Kidney (tissue), 14 donors: ENCODE measurements around the gene RAB20. TPM values are rescaled to one million over a fixed set of nuclear protein-coding genes. Genes with fewer than 3 reads are reported as not detected.

ENCODE experiments used
- DNase-seq, 5 donors: peaks; one replicate each; pipeline ENCODE4 v3.0.0-alpha.2; 2013 to 2020
- FAIRE-seq: peaks from 2 replicates; lab custom pipeline; 2012; peaks lifted over from hg19 to GRCh38; lab: Jason Lieb, UNC
- H3K27ac ChIP-seq, 2 donors: one replicate each; pipeline ENCODE4 v1.7.0; 2013; ENCODE audit warnings: low read depth in 2 of 2, low read length in 2 of 2, inconsistent platforms in 1 of 2
- H3K27me3 ChIP-seq: one replicate; pipeline ENCODE4 v1.7.1; 2013; ENCODE audit warnings: low read length, inconsistent platforms; ENCODE audit not compliant: control insufficient read depth, insufficient read depth
- H3K36me3 ChIP-seq, 3 donors: one replicate each; pipeline versions ENCODE4 v1.7.0 to v1.7.1; 2013; ENCODE audit warnings: low read length in 3 of 3, control low read depth in 1 of 3, inconsistent platforms in 1 of 3; ENCODE audit not compliant: insufficient read depth in 3 of 3, control insufficient read depth in 2 of 3
- H3K4me1 ChIP-seq, 3 donors: one replicate each; pipeline versions ENCODE4 v1.7.0 to v1.7.1; 2013; ENCODE audit warnings: low read length in 3 of 3, inconsistent platforms in 1 of 3, low read depth in 1 of 3; ENCODE audit not compliant: control insufficient read depth in 2 of 3, insufficient read depth in 2 of 3
- H3K4me3 ChIP-seq, 3 donors: one replicate each; pipeline versions ENCODE4 v1.7.0 to v1.8.1; 2013; ENCODE audit warnings: low read length in 3 of 3, control low read depth in 1 of 3, inconsistent platforms in 1 of 3
- H3K9ac ChIP-seq, 3 donors: one replicate each; pipeline versions ENCODE4 v1.7.0 to v1.7.1; 2013; ENCODE audit warnings: low read length in 3 of 3, control low read depth in 1 of 3, inconsistent platforms in 1 of 3
- H3K9me3 ChIP-seq, 3 donors: one replicate each; pipeline versions ENCODE4 v1.7.0 to v1.7.1; 2013; ENCODE audit warnings: low read length in 3 of 3, control low read depth in 1 of 3, inconsistent platforms in 1 of 3; ENCODE audit not compliant: control insufficient read depth in 2 of 3, insufficient read depth in 1 of 3
- CTCF ChIP-seq: IDR thresholded peaks from 3 replicates; pipeline ENCODE4 v1.5.1; 2012; ENCODE audit warnings: mild to moderate bottlenecking, moderate library complexity, borderline replicate concordance; ENCODE audit not compliant: insufficient read depth; ENCODE audit errors: extremely low read depth
- intact Hi-C: fragments of 100-400 bp; cut with DNase I; formaldehyde crosslinking; loops from one replicate; pipeline ENCODE4 v1.11.1; 2022
- polyA plus RNA-seq: library from polyadenylated mRNA; stranded (reverse); fragments of 350-450 nt; fragmentation: Illumina TruSeq; extraction: RNeasy Lipid Tissue Mini Kit (QIAGEN cat#74804); gene quantifications from one replicate; pipeline ENCODE4 v1.2.3, GENCODE V29; 2014; ENCODE audit warnings: low read depth, low replicate concordance; ENCODE audit not compliant: insufficient read depth
- total RNA-seq: library from RNA; stranded (reverse); fragmentation: NEBNext Ultra II Directional; extraction: Animal tissue kit (Norgen Biotek cat#: 25700); gene quantifications from one replicate; pipeline ENCODE4 v1.2.1, GENCODE V29; 2021
- donor health status: control.
- donor health status: control.
- donor health status: control.
- donor health status: control.
- donor health status: control.
- donor health status: DM: yes; HTN: yes; CAD: no.
- donor health status: Normal renal cell carcinoma (clear cell type).

The RAB20 gene
- total and polyA plus RNA-seq, 2 donors from 2014 or later, result 33.6 to 47.7 TPM

DNA sequence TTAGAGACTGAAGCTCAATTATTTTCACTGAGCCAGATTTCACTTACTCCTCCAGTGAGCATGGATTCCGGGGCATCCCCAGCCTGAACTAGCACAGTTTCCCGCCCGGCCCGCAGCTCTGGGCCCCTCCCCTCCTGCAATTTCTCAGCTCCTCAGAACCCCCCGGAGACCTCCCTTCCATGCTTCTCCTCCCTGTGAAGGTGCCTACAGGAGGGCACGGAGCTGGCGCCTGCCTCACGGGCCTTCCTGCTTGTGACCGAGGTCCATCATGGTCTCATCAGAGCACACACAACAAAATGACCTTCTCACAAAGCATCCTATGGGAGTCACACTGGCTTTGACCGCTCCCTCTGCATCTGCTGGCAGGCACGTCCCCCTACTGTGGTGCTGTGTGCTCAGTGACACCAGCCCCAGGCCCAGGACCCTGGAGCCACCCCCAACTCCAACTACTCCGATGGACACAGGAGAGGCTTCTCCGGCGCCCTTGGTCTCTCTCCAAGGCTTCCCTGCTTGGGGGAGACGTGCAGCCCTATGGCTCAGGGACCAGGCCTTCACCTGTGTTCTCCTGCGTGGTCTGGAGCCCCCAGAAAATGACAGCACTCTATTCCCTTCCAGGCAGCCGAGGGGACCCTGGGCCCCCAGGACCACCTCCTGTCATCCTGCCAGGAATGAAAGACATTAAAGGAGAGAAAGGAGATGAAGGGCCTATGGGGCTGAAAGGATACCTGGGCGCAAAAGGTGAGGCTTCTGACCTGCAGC, 77.1 kb downstream of the RAB20 start:
- intact Hi-C loops, result no loop called here
- Histone ChIP-seq H3K4me1 (no peaks in the 10 kb centered on the region), H3K36me3 (peaks cover 2 to 69% (median 24%) of the 10 kb centered on the region in 3 donors), H3K27me3 (no peaks in the 10 kb centered on the region), H3K27ac (no peak overlapping the region), H3K4me3 (no peak overlapping the region), H3K9me3 (no peaks in the 10 kb centered on the region), H3K9ac (no peak overlapping the region)
- no peak for FAIRE-seq
- TF ChIP-seq CTCF, result no peak
- DNase-seq, result peak in 1 of 5 donors; percentile 53

DNA sequence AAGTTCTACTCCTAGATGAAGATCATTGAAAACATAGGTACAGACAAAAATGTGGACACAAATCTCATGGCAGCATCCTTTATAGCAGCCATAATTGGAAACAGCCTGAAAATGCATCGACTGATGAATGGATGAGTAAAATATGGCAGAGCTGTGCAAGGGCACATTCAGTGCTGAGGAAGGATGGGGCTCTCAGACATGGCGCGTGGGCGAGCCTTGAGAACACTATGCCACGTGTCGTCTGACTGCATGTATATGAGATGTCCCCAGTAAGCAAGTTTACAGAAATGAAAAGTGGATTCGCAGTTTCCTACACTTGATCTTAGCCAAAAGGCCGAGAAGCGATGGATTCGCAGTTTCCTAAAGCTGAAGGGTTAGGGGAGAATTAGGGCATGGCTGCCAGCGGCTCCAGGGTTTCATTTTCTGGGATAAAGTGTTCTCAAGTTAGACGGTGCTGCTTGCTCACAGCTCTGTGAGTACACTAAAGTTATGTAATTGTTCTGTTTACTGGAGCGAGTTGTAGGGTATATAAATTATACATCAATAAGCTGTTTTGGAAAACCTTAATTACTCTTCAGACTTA, 78.0 kb downstream of the RAB20 start:
- Histone ChIP-seq H3K9ac (no peak overlapping the region), H3K4me1 (no peaks in the 10 kb centered on the region), H3K9me3 (no peaks in the 10 kb centered on the region), H3K27me3 (no peaks in the 10 kb centered on the region), H3K27ac (no peak overlapping the region), H3K4me3 (no peak overlapping the region), H3K36me3 (peaks cover 2 to 60% (median 22%) of the 10 kb centered on the region in 3 donors)
- intact Hi-C loops, result no loop called here
- peak in 1 of 5 donors; percentile 18 for DNase-seq
- FAIRE-seq, result no peak
- TF ChIP-seq CTCF, result no peak

DNA sequence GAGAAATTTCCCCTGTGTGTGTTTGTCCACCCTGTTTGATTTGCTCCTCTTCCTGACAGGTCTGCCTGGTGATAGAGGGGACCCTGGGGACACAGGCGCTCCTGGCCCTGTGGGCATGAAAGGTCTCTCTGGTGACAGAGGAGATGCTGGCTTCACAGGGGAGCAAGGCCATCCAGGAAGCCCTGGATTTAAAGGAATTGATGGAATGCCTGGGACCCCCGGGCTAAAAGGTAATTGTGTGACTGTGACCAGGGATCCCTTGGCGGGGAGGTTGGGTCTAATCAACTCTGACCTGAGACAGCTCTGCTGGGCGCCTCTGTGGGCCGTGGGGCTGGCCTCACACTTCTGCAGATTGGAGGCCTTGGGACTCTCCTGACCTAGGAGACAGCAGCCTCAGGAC, 81.4 kb downstream of the RAB20 start:
- Histone ChIP-seq H3K9me3 (no peaks in the 10 kb centered on the region), H3K36me3 (peaks cover 6 to 64% (median 24%) of the 10 kb centered on the region in 3 donors), H3K9ac (no peak overlapping the region), H3K4me1 (no peaks in the 10 kb centered on the region), H3K4me3 (no peak overlapping the region), H3K27me3 (no peaks in the 10 kb centered on the region), H3K27ac (no peak overlapping the region)
- FAIRE-seq (no peak), DNase-seq (peak in 1 of 5 donors; percentile 16)
- TF ChIP-seq CTCF, result no peak
- intact Hi-C loops, result no loop called here
